Stimulated activated CD4-positive, alpha-beta T cell treated with anti-CD3 and anti-CD28 coated beads, Interleukin-15, amount 100 ng/mL, for 48 hours (primary cell): Measurements from ENCODE around the gene USH1C.

Experiments
- DNase-seq, 2 donors: peaks; one replicate each; pipeline ENCODE4 v3.0.0-alpha.2; 2020; ENCODE audit warnings: low read depth in 2 of 2

USH1C gene

GRCh38 chr11:17526326-17526725 lies 17.9 kb downstream of the USH1C start:
- DNase-seq, result no peak

DNA sequence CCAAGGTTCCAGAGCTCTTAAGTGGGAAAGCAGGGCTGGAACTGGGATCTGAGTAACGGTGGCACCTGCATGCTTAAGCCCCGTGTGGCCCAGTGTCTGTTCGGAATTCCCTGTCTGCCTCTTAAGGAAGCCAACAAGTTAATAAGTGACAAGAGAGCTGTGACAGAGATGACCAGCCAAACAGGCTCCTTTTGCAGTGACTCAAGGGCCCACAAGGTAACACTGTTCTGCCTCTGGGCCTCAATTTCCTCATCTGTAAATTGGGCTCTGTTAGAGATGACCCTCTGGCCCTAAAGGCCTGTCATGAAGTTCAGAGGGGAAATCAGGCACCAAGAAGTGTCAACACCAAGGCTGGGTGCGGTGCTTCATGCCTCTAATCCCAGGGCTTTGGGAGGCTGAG lies 18.6 kb downstream of the USH1C start:
- DNase-seq, result no peak

GRCh38 chr11:17524221-17524620 lies 20.0 kb downstream of the USH1C start:
- no peak for DNase-seq

DNA sequence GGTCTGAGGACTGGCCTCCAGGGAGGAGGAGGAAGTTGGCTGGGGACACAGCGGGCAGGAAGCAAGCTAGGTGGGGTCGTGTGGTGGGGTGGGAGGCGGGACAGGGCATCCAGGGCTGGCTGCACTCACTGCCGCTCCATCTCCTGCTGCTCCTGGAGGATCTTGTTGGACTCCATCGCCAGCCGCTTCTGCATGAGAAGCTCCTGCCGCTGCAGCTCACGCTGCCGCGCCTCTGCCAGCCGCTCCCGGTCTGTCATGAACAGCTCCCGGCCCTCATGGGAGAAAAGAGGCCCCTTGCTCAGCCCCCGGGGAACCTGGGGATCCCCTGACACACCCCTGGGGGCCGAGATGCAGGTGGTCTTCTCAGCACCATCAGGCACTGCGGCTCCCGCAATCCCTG lies 21.6 kb downstream of the USH1C start:
- no peak for DNase-seq

GRCh38 chr11:17521106-17521900 lies 22.9 kb downstream of the USH1C start:
- no peak for DNase-seq

- DNase-seq, result no peak
Observed at GRCh38 chr11:17519061-17519885, 24.9 kb downstream of the USH1C start.

DNA sequence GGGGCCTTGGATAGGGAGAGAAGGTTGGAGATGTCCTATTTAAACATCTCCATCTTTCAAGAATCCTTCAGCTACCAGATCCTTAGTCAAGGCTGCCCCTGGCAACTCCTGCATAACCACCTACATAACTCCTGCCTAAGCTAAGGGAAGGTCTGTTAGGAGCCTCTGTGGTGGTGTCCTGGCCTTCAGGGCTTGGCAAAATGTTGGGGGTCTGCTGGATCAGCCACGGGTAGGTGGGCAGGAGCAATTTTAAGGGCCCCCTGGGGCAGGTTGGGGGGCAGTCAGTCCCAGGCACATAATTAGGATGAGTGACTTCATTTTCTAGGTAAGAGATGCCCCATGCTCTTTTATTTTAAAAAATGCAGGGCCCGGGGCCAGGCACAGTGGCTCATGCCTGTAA lies 25.9 kb downstream of the USH1C start:
- DNase-seq, result no peak

DNA sequence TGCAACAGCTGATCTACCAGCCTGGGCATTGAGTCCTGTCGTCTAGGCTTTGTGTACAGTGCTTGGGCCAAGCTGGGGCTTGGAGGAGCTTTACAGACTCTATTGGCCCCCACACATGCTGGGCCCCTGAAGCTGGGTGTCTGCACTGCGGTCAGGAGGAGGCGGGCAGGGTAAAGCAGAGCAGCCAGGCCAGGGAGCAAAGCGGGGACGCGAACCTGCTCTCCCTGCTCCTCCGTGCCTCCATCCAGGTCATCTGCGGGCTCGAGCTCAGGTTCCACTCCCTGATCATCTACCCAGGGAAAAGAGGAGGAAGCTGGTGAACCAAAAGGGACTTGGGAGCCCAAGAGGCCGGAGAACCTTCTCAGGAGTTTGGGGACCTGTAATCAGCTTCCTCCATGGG lies 27.0 kb downstream of the USH1C start:
- no peak for DNase-seq

- no peak for DNase-seq
Observed at GRCh38 chr11:17516551-17517150, 27.6 kb downstream of the USH1C start.

GRCh38 chr11:17515443-17516176 lies 28.6 kb downstream of the USH1C start:
- DNase-seq, result no peak

DNA sequence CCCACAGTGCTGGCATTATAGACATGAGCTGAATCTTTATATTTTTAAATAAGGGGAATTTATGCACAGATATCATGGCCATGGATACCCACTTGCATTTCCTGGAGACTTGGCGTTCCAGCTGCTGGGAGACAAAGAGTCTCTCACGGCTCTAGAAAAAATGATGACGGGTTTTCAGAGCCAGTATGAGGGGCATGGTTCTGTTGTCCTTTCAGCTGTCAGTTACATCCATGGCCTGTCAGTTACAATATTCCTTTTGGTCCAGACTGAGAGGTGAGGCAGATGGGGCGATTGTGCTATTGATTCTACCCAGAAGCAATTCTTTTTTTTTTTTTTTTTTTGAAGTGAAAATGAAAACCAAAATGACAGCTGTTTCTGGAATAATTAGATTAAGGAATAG lies 29.7 kb downstream of the USH1C start:
- DNase-seq, result no peak

- DNase-seq, result no peak
Observed at GRCh38 chr11:17513853-17514252, 30.4 kb downstream of the USH1C start.

GRCh38 chr11:17512101-17512500 lies 32.1 kb downstream of the USH1C start:
- no peak for DNase-seq

DNA sequence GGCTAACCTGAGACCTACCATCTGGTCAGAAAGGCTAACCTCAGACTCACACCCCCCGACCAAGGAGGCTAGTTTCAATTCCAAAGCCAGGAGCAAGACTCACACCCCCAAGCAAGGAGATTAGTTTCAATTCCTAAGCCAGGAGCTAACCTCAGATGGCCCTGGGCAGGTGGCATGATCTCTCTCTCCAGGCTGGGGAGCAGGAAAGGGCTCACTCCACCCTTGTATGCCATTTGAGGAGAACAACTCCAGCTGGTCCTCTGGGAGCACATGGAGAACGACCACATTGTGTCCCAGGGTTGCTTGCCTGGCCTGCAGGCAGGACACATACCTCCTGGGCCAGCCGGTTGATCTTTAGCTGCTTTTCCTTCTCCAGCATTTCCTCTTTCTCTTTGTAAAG lies 32.6 kb downstream of the USH1C start:
- no peak for DNase-seq

- no peak for DNase-seq
Observed at GRCh38 chr11:17510507-17511206, 33.6 kb downstream of the USH1C start.

- no peak for DNase-seq
Observed at GRCh38 chr11:17508791-17509190, 35.4 kb downstream of the USH1C start.

DNA sequence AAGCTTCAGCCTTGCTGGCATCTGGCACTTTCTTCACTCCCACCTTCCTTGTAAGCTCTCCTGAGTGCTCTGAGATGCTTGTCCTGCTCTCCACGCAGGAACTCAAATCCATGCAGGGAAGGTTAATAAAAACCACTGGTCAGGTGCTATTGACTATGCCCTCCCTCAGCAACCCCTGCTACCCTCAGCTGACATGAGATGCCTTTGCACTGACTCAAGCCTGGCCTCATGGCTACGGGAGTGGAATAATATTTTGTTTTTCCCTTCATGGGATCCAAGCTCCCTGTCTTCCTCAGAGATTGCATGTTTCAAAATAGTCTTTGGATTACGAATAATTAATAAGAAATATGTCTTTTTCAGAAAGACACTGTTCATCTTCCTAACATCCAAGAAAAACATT lies 35.9 kb downstream of the USH1C start:
- no peak for DNase-seq

DNA sequence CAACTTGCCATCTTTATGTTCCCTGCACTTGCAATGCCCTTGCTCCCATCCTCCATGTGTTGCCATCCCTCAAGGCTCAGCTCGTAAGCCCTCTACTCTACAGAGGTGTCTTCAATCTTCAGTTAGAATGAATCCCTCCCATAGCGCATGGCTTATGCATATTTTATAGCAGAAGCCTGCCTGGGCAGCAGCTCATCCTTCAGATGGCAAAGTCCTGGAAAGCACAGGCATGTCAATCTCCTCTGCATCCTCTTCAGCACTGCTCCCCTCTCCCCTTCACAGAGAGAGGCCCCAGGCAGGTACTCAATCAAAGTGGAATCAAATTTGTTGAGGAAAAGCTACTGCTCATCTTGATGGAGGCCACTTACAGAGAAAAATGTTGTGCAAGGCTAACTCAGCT lies 36.4 kb downstream of the USH1C start:
- no peak for DNase-seq

GRCh38 chr11:17506942-17507341 lies 37.3 kb downstream of the USH1C start:
- no peak for DNase-seq

DNA sequence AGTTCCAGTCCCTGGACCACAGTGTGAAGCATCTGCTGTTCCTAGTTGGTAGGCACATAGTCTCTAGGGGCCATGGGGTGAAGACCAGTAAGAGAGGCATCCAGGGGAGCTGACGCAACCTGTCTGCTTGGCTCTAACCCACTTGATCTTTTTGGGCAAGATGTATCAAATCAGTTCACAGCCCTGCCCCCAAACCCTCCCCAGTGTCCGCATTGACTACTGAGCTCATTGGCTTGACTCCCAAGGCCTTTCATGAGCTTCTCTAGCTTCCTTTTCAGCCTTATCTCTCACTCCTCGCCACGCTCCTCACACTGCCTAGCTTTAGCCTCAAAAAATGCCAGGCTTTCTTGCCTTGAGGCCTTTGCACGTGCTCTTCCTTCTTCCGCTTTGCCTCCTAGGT lies 37.9 kb downstream of the USH1C start:
- DNase-seq, result no peak

DNA sequence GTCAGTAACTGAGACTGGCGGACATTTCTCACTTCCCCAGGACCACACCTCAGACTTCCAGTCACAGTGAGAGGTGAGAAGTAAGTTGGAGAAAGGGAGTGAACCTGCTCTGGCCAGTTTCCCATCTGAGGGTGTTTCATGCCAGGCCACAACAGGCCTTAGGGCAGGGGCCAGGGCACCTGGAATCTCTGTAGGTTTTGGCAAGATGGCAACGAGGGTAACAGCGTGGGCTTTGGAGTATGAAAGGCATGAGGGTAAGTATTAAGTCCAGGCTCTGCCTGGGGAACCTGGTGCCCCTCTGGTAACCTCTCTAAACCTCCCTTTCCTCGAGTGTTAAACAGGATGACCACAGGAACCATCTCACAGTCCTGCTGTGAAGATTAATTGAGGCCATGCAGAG lies 39.1 kb downstream of the USH1C start:
- DNase-seq, result no peak
